HL-60 (cell line): ENCODE data around the gene SNX2.

Experiments
- CTCF ChIP-seq: IDR thresholded peaks from one replicate; pipeline ENCODE4 v1.5.1; 2011; ENCODE audit warnings: low read length, control low read depth, inconsistent platforms; ENCODE audit not compliant: insufficient read depth
- POLR2AphosphoS5 ChIP-seq: IDR thresholded peaks from 2 replicates; pipeline ENCODE4 v1.6.1; 2012; ENCODE audit warnings: low read depth

- TF ChIP-seq CTCF: no peak
- no peak for TF ChIP-seq POLR2AphosphoS5
Measured at GRCh38 chr5:122745597-122745996, 29.3 kb upstream of the SNX2 start.
